Measurements from ENCODE around the gene KIAA2012. TPM values are rescaled to one million over a fixed set of nuclear protein-coding genes. Genes with fewer than 3 reads are reported as not detected.

The KIAA2012 gene
- total and polyA plus RNA-seq, 4 experiments from 2014 or later, result not detected

DNA sequence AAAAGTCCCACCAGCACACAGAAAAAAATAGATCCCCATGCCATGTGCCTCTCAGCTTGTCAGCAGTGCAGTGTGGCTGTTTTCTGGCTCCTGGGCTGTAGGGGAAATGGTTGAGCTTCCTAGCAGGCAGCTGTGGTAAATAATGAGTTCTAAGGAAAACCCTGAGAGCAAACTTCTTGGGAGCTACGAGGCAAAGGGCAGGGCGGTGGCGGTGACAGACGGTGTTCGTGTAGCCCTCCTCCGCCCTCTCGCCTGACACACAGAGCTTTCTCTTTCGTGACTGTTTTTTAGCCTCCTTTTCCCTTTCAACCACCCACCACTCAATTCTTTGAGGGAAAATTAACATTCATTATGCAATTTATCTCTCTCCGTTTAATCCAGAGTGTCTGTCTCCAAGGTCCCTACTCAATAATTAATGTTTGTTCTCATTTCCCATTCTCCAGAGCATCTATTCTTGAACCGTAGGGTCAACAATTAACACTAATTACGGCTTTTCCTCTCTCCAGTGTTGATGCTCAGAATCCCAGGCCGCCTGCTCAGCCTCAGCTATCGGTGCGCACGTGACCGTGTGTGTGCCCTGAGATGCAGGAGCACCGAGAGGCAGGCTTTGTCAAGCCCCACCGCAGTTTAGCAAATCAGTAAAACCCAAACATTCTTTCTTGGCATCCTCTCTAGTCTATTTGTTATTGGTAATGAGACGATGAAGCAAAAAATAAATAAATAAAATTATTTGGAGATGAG, 50.1 kb downstream of the KIAA2012 start:
- POLR2A ChIA-PET (ENCODE audit: partially characterized antibody), result no interaction called here
- CTCF ChIA-PET (ENCODE audit: partially characterized antibody), result no interaction called here
- no peak overlapping the region for H3K27ac Mint-ChIP-seq
- Histone ChIP-seq H3K9me3 (ENCODE audit: control insufficient read depth in 1 of 2, low read length in 2 of 2) (no peaks in the 10 kb centered on the region), H3K4me1 (ENCODE audit: insufficient read depth, low read length) (no peaks in the 10 kb centered on the region), H3K4me3 (ENCODE audit: low read length in 2 of 2) (no peak overlapping the region), H3K36me3 (ENCODE audit: insufficient read depth, low read length) (no peaks in the 10 kb centered on the region), H3K27ac (ENCODE audit: low read depth, low read length) (no peak overlapping the region), H3K27me3 (ENCODE audit: insufficient read depth, low read length) (no peaks in the 10 kb centered on the region)
- H3K4me1 Mint-ChIP-seq, result peaks cover 0 to 4% (median 0%) of the 10 kb centered on the region in 4 donors
- no peak for DNase-seq
- H3K4me3 Mint-ChIP-seq, result no peak overlapping the region
- H3K36me3 Mint-ChIP-seq, result no peaks in the 10 kb centered on the region
- intact Hi-C loops (cut with micrococcal nuclease), result no loop called here
- H3K27me3 Mint-ChIP-seq, result peaks cover 9 to 16% of the 10 kb centered on the region in 2 donors
- peaks cover 0 to 11% (median 2%) of the 10 kb centered on the region in 8 donors for H3K9me3 Mint-ChIP-seq

DNA sequence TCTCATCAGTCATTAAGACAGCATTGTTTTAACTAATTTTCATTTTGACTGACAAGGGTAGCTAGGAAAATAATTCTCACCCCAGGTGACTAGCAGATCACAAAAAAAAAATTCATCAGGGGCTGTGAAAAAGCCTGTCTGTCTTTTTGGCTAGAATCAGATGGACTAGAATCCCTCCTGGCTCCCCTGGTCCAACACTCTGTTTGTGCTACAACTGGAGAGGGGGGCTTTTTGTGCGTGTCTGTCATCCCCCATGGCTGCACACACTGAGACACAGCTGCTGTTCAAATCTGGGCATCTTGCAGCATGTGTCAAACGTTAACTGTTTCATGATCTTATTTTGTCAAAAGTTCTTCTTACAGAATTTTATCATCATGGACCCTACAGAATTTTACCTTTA, 51.2 kb downstream of the KIAA2012 start:
- no peaks in the 10 kb centered on the region for H3K4me1 ChIP-seq (ENCODE audit: insufficient read depth, low read length)
- Mint-ChIP-seq H3K4me3 (no peak overlapping the region), H3K27me3 (peaks cover 8 to 13% of the 10 kb centered on the region in 2 donors), H3K36me3 (no peaks in the 10 kb centered on the region), H3K27ac (no peak overlapping the region), H3K9me3 (peaks cover 0 to 11% (median 2%) of the 10 kb centered on the region in 8 donors), H3K4me1 (peaks cover 0 to 4% (median 0%) of the 10 kb centered on the region in 4 donors)
- H3K9me3 ChIP-seq (ENCODE audit: control insufficient read depth in 1 of 2, low read length in 2 of 2), result no peaks in the 10 kb centered on the region
- DNase-seq, result no peak
- no peaks in the 10 kb centered on the region for H3K27me3 ChIP-seq (ENCODE audit: insufficient read depth, low read length)
- ChIA-PET CTCF (ENCODE audit: partially characterized antibody) (no interaction called here), POLR2A (ENCODE audit: partially characterized antibody) (no interaction called here)
- intact Hi-C loops (cut with micrococcal nuclease), result no loop called here
- no peaks in the 10 kb centered on the region for H3K36me3 ChIP-seq (ENCODE audit: insufficient read depth, low read length)
- H3K27ac ChIP-seq (ENCODE audit: low read depth, low read length), result no peak overlapping the region
- no peak overlapping the region for H3K4me3 ChIP-seq (ENCODE audit: low read length in 2 of 2)

DNA sequence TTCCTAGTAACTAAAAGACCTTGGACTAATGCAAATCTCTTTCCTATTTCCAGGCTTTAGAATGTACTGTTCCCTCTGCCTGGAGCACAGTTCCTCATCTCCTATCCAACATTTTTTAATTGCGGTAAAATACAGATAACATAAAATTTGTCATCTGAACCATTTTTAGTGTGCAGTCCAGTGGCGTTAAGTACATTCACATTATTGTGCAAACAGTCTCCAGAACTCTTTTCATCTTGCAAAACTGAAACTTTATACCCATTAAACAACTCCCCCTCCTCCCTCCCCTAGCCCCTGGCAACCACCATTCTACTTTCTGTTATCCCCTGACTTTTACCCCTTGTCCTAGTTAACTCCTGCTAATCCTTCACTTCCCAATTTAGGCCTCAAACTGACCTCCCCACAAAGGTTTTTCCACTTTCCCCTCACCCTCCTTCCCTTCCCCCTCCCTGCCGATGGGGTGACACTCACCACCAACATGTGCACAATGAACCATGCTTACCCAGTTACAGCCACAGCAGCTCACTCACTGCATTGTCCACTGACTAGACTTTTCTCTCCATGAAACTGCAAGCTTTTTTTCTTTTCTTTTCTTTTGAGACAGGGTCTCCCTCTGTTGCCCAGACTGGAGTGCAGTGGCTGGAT, 54.8 kb downstream of the KIAA2012 start:
- Histone ChIP-seq H3K27me3 (ENCODE audit: insufficient read depth, low read length) (no peaks in the 10 kb centered on the region), H3K27ac (ENCODE audit: low read depth, low read length) (no peak overlapping the region), H3K36me3 (ENCODE audit: insufficient read depth, low read length) (no peaks in the 10 kb centered on the region), H3K4me1 (ENCODE audit: insufficient read depth, low read length) (no peaks in the 10 kb centered on the region), H3K9me3 (ENCODE audit: control insufficient read depth in 1 of 2, low read length in 2 of 2) (no peaks in the 10 kb centered on the region), H3K4me3 (ENCODE audit: low read length in 2 of 2) (no peak overlapping the region)
- no peak for DNase-seq
- CTCF ChIA-PET (ENCODE audit: partially characterized antibody), result no interaction called here
- Mint-ChIP-seq H3K36me3 (no peaks in the 10 kb centered on the region), H3K9me3 (no peaks in the 10 kb centered on the region), H3K4me1 (no peaks in the 10 kb centered on the region), H3K27me3 (peaks cover 6 to 13% of the 10 kb centered on the region in 2 donors), H3K27ac (no peak overlapping the region), H3K4me3 (no peak overlapping the region)
- POLR2A ChIA-PET (ENCODE audit: partially characterized antibody), result no interaction called here
- intact Hi-C loops (cut with micrococcal nuclease), result no loop called here

DNA sequence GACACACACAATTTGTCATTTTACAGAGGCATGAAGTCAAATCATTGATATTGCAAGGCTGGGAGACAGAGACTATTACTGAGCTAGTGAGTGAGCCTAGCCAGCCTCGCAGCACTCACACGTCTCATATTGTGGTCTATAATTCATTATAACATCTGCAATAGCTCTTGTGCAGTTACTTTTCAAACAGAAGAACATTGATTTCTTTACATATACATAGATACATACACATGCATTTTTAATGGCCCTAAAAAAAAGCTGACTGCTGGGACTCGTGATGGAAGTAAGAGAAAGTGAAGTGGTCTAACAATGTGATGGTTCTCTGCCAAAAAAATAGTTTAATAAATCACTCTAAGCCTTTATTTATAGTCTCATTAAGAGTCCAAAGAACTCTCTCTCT, 56.8 kb downstream of the KIAA2012 start:
- Histone ChIP-seq H3K4me3 (ENCODE audit: low read length in 2 of 2) (no peak overlapping the region), H3K27ac (ENCODE audit: low read depth, low read length) (no peak overlapping the region), H3K36me3 (ENCODE audit: insufficient read depth, low read length) (no peaks in the 10 kb centered on the region), H3K9me3 (ENCODE audit: control insufficient read depth in 1 of 2, low read length in 2 of 2) (no peaks in the 10 kb centered on the region), H3K4me1 (ENCODE audit: insufficient read depth, low read length) (no peaks in the 10 kb centered on the region), H3K27me3 (ENCODE audit: insufficient read depth, low read length) (no peaks in the 10 kb centered on the region)
- Mint-ChIP-seq H3K36me3 (no peaks in the 10 kb centered on the region), H3K4me3 (no peak overlapping the region), H3K4me1 (no peaks in the 10 kb centered on the region), H3K27ac (no peak overlapping the region), H3K27me3 (peaks cover 2 to 6% of the 10 kb centered on the region in 2 donors), H3K9me3 (no peaks in the 10 kb centered on the region)
- ChIA-PET CTCF (ENCODE audit: partially characterized antibody) (no interaction called here), POLR2A (ENCODE audit: partially characterized antibody) (no interaction called here)
- no peak for DNase-seq
- intact Hi-C loops (cut with micrococcal nuclease), result no loop called here

DNA sequence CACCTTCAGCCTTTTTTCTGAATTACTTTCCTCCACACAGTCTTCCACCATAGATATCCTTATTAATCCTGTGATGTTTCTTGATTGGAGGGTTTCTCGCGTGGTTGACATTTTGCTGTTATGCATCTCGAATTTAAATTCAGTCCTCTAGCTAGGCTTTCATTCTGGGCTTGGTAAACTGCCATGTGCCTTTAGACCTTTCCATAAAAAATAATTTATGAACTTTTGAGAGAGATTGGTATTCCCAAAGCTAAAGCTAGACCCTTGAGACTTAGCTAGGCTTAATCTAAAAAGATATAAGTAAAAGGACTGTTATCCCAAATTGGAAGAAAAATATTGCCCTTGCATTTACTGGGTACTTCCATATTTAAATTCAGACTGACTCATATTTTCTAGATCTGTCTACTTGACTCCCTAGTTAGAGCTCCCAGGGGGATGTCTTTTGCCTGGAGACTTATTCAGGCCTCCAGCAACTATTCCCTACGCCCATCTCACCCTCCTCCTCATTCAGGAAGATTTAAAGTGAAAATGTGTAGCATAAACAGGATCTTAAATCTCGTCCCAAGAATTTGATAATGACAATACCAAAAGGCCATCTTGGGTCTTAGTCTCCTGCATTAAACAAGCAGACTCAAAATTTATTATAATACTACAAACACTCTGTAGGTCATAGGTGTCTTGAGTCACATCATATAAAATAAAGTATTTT, 60.3 kb downstream of the KIAA2012 start:
- H3K9me3 Mint-ChIP-seq, result no peaks in the 10 kb centered on the region
- Histone ChIP-seq H3K27me3 (ENCODE audit: insufficient read depth, low read length) (no peaks in the 10 kb centered on the region), H3K4me3 (ENCODE audit: low read length in 2 of 2) (no peak overlapping the region), H3K36me3 (ENCODE audit: insufficient read depth, low read length) (no peaks in the 10 kb centered on the region), H3K9me3 (ENCODE audit: control insufficient read depth in 1 of 2, low read length in 2 of 2) (no peaks in the 10 kb centered on the region), H3K27ac (ENCODE audit: low read depth, low read length) (no peak overlapping the region), H3K4me1 (ENCODE audit: insufficient read depth, low read length) (no peaks in the 10 kb centered on the region)
- H3K27ac Mint-ChIP-seq, result no peak overlapping the region
- H3K27me3 Mint-ChIP-seq, result peaks cover 0 to 6% of the 10 kb centered on the region in 2 donors
- no peaks in the 10 kb centered on the region for H3K4me1 Mint-ChIP-seq
- ChIA-PET CTCF (ENCODE audit: partially characterized antibody) (no interaction called here), POLR2A (ENCODE audit: partially characterized antibody) (no interaction called here)
- DNase-seq, result no peak
- H3K36me3 Mint-ChIP-seq, result no peaks in the 10 kb centered on the region
- intact Hi-C loops (cut with micrococcal nuclease), result no loop called here
- no peak overlapping the region for H3K4me3 Mint-ChIP-seq

DNA sequence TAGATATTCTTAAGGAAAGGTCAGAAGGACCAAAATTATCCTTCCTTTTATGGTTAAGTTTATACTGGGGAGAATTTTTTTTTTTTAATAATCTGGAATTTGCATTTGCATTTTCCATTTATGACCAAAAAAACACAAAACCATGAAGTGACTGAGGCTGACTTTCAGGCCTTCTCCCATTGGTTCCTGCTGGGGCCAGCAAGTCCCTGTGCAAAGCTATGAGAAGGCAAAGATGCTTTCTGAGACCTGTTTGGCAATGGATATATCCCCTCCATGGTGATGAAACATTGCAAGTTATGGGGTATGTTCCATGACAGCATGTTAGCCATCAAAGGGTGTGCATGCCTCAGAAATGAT, 60.8 kb downstream of the KIAA2012 start:
- Mint-ChIP-seq H3K4me1 (no peaks in the 10 kb centered on the region), H3K4me3 (no peak overlapping the region), H3K9me3 (no peaks in the 10 kb centered on the region), H3K36me3 (no peaks in the 10 kb centered on the region), H3K27ac (no peak overlapping the region), H3K27me3 (peaks cover 2 to 10% of the 10 kb centered on the region in 2 donors)
- ChIA-PET CTCF (ENCODE audit: partially characterized antibody) (no interaction called here), POLR2A (ENCODE audit: partially characterized antibody) (no interaction called here)
- Histone ChIP-seq H3K4me1 (ENCODE audit: insufficient read depth, low read length) (no peaks in the 10 kb centered on the region), H3K9me3 (ENCODE audit: control insufficient read depth in 1 of 2, low read length in 2 of 2) (no peaks in the 10 kb centered on the region), H3K36me3 (ENCODE audit: insufficient read depth, low read length) (no peaks in the 10 kb centered on the region), H3K27ac (ENCODE audit: low read depth, low read length) (no peak overlapping the region), H3K4me3 (ENCODE audit: low read length in 2 of 2) (no peak overlapping the region), H3K27me3 (ENCODE audit: insufficient read depth, low read length) (no peaks in the 10 kb centered on the region)
- DNase-seq, result no peak
- intact Hi-C loops (cut with micrococcal nuclease), result no loop called here

DNA sequence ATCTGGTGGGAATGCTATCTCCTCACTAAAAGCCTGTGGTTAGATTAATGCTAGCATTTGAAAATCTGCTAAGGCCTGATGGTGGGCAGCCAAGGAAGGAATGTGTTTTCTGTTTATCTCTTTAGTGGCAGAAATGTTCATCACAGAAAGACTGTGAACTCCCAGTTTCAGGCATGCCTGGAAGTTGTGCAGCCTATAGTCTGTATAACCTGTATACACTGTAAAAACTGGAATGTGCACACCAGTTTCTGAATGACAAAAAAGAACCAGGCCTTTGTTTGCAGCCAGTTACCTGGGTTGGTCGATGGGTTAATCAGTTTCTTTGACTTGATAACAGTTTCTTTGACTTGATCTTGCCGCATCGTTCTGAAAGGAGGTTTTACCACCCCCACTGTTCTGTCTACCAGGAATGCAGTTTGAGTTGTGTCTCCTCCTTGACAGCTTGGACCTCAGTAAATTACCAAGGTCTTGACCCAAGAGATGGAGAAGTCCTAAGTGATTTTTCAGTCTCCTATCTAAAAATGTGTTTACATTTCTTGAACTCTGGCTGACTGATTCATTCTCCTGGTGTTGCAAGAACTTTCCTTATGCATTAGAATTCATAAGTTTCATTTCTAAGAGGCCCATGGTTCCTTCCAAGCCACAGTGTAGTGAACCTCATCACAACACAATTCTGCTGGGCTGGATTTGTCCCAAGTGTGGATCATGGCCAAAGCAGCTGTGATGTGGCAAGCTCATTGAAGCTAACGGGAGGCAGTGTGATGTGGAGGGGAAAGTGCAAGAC, 62.2 kb downstream of the KIAA2012 start:
- POLR2A ChIA-PET (ENCODE audit: partially characterized antibody), result no interaction called here

More for the DNA sequence above, 62.2 kb downstream of the KIAA2012 start:
- intact Hi-C loops (cut with micrococcal nuclease), result no loop called here
- Histone ChIP-seq H3K4me1 (ENCODE audit: insufficient read depth, low read length) (no peaks in the 10 kb centered on the region), H3K4me3 (ENCODE audit: low read length in 2 of 2) (no peak overlapping the region), H3K36me3 (ENCODE audit: insufficient read depth, low read length) (no peaks in the 10 kb centered on the region), H3K9me3 (ENCODE audit: control insufficient read depth in 1 of 2, low read length in 2 of 2) (no peaks in the 10 kb centered on the region), H3K27ac (ENCODE audit: low read depth, low read length) (no peak overlapping the region), H3K27me3 (ENCODE audit: insufficient read depth, low read length) (no peaks in the 10 kb centered on the region)
- H3K36me3 Mint-ChIP-seq, result no peaks in the 10 kb centered on the region
- no peaks in the 10 kb centered on the region for H3K9me3 Mint-ChIP-seq
- no peaks in the 10 kb centered on the region for H3K4me1 Mint-ChIP-seq
- peaks cover 2 to 10% of the 10 kb centered on the region in 2 donors for H3K27me3 Mint-ChIP-seq
- H3K27ac Mint-ChIP-seq, result no peak overlapping the region
- no peak for DNase-seq
- CTCF ChIA-PET (ENCODE audit: partially characterized antibody), result no interaction called here
- no peak overlapping the region for H3K4me3 Mint-ChIP-seq
